ENCODE results near the gene FGF3. TPM values are rescaled to one million over a fixed set of nuclear protein-coding genes. Genes with fewer than 3 reads are reported as not detected.

Gene FGF3
- total RNA-seq, 1 donor from 2014 or later = not detected

DNA sequence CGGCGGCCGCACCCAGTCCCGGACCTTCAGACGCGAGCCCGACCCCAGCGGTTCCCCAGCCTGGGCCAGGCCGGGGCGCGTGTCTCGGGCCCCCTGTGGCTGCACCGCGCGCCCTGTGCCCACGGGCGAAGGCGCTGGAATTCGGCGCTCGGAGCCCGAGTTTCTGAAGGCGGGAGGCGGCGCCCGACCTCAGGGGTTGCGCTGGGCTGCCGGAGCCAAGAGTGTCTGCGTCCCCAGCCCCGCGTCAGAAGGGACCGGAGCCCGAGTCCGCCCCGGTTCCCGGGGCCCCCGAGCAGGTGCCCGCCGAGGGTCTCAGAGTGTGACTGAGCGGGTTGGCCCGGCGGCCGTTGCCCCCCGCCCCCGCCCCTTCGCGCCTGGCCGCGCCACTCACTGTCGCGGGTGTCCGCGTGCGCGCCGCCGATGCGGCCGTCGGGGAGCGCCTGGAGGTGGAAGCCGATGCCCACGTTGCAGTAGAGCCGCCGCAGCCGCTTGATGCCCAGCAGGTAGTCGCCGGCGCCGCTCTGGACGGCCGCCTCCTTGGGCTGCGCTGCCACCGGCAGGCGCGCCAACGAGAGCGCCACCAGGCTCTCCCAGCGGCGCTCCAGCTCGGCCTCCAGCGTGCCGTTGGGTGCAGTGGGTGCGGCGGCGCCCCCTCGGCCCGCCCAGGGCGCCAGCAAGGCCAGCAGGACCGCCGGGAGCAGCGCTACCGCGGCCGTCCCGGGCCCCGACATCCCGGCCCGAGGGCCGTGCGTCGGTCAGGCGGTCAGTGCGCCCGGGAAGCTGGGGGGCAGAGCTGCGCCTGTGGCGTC, 44.7 kb downstream of the FGF3 start:
- FAIRE-seq (no peak), DNase-seq (ENCODE audit: low read depth) (no peak)
- Mint-ChIP-seq H3K4me1 (ENCODE audit: low read depth, unreplicated experiment) (no peaks in the 10 kb centered on the region), H3K4me3 (ENCODE audit: unreplicated experiment) (no peak overlapping the region), H3K27me3 (ENCODE audit: low read depth, unreplicated experiment) (peaks cover 64% of the 10 kb centered on the region), H3K9me3 (ENCODE audit: unreplicated experiment) (peaks cover 2% of the 10 kb centered on the region), H3K36me3 (ENCODE audit: low read depth, unreplicated experiment) (no peaks in the 10 kb centered on the region), H3K27ac (ENCODE audit: unreplicated experiment) (no peak overlapping the region)
- no peaks in the 10 kb centered on the region for H3K4me1 ChIP-seq (ENCODE audit: insufficient read depth, low read length)
- H3K27ac ChIP-seq (ENCODE audit: low read depth, low read length) = no peak overlapping the region
- H4K20me1 ChIP-seq (ENCODE audit: insufficient read depth, low read length) = no peaks in the 10 kb centered on the region
- no peaks in the 10 kb centered on the region for H3K79me2 ChIP-seq (ENCODE audit: insufficient read depth, low read length)
- H3K4me2 ChIP-seq (ENCODE audit: low read length) = no peak overlapping the region
- H3K4me3 ChIP-seq (ENCODE audit: insufficient read depth, low read depth, low read length) = no peak overlapping the region
- no peak overlapping the region for H2AFZ ChIP-seq (ENCODE audit: low read depth, low read length)
- H3K36me3 ChIP-seq (ENCODE audit: insufficient read depth, low read length) = no peaks in the 10 kb centered on the region
- no peaks in the 10 kb centered on the region for H3K9me3 ChIP-seq (ENCODE audit: insufficient read depth, low read depth, low read length)
- H3K27me3 ChIP-seq (ENCODE audit: insufficient read depth, low read length) = peaks cover 55% of the 10 kb centered on the region
- peak; percentile 89 for TF ChIP-seq EZH2 (IDR thresholded peaks at IDR 0.05; ENCODE audit: insufficient read depth, low read length)
- TF ChIP-seq, protein P1, sequence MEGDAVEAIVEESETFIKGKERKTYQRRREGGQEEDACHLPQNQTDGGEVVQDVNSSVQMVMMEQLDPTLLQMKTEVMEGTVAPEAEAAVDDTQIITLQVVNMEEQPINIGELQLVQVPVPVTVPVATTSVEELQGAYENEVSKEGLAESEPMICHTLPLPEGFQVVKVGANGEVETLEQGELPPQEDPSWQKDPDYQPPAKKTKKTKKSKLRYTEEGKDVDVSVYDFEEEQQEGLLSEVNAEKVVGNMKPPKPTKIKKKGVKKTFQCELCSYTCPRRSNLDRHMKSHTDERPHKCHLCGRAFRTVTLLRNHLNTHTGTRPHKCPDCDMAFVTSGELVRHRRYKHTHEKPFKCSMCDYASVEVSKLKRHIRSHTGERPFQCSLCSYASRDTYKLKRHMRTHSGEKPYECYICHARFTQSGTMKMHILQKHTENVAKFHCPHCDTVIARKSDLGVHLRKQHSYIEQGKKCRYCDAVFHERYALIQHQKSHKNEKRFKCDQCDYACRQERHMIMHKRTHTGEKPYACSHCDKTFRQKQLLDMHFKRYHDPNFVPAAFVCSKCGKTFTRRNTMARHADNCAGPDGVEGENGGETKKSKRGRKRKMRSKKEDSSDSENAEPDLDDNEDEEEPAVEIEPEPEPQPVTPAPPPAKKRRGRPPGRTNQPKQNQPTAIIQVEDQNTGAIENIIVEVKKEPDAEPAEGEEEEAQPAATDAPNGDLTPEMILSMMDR (IDR thresholded peaks at IDR 0.05; ENCODE audit: insufficient read depth, low read depth, low read length) = no peak
- H3K9ac ChIP-seq (ENCODE audit: low read length) = no peak overlapping the region

- Mint-ChIP-seq H3K4me3 (ENCODE audit: unreplicated experiment) (no peak overlapping the region), H3K4me1 (ENCODE audit: low read depth, unreplicated experiment) (no peaks in the 10 kb centered on the region), H3K27me3 (ENCODE audit: low read depth, unreplicated experiment) (peaks cover 67% of the 10 kb centered on the region), H3K9me3 (ENCODE audit: unreplicated experiment) (peaks cover 5% of the 10 kb centered on the region), H3K27ac (ENCODE audit: unreplicated experiment) (no peak overlapping the region), H3K36me3 (ENCODE audit: low read depth, unreplicated experiment) (no peaks in the 10 kb centered on the region)
- Histone ChIP-seq H4K20me1 (ENCODE audit: insufficient read depth, low read length) (no peaks in the 10 kb centered on the region), H3K4me2 (ENCODE audit: low read length) (no peak overlapping the region), H3K4me3 (ENCODE audit: insufficient read depth, low read depth, low read length) (no peak overlapping the region), H3K79me2 (ENCODE audit: insufficient read depth, low read length) (no peaks in the 10 kb centered on the region), H3K27ac (ENCODE audit: low read depth, low read length) (no peak overlapping the region), H2AFZ (ENCODE audit: low read depth, low read length) (no peak overlapping the region), H3K27me3 (ENCODE audit: insufficient read depth, low read length) (peaks cover 62% of the 10 kb centered on the region), H3K9me3 (ENCODE audit: insufficient read depth, low read depth, low read length) (no peaks in the 10 kb centered on the region), H3K9ac (ENCODE audit: low read length) (no peak overlapping the region), H3K36me3 (ENCODE audit: insufficient read depth, low read length) (no peaks in the 10 kb centered on the region), H3K4me1 (ENCODE audit: insufficient read depth, low read length) (no peaks in the 10 kb centered on the region)
- FAIRE-seq = no peak
- TF ChIP-seq, protein P1 (IDR thresholded peaks at IDR 0.05; ENCODE audit: insufficient read depth, low read depth, low read length) = no peak
- TF ChIP-seq EZH2 (IDR thresholded peaks at IDR 0.05; ENCODE audit: insufficient read depth, low read length) = no peak
- DNase-seq (ENCODE audit: low read depth) = no peak
These were observed 45.4 kb downstream of the FGF3 start for GRCh38 chr11:69773626-69774353.

Measured in astrocyte (in vitro differentiated cells and primary cell).